Measurements from ENCODE around the gene KPNA5.

GRCh38 chr6:116672306-116672705 is 8.7 kb upstream of the KPNA5 start:
- TF ChIP-seq CTCF (IDR thresholded peaks at IDR 0.05) (no peak), EP300 (IDR thresholded peaks at IDR 0.05; ENCODE audit: low read depth) (no peak), POLR2A (IDR thresholded peaks at IDR 0.05) (no peak), POLR2AphosphoS5 (IDR thresholded peaks at IDR 0.05) (no peak)

Measured in transverse colon (tissue), 4 donors.